Measurements from ENCODE around the gene TNP1.

DNA sequence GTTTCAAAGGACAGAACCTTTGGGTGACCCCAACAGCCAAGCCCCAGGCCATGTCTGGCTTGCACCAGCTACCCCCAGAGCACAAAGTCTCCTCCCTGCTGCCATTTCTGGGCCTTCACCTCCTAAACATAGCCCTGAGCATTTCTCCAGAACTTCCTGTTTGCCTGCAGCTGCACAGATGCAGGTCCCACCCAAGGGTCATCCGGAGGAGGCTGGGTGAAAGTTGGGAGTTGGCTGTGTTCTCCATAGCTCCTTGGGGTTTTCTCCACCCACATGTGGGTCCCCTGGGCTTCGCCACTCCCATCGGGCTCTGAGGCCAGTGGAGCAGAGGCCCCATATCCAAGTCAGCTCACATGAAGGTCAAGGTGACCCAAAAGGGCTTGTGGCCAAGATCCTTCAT lies 4.3 kb downstream of the TNP1 start:
- TF ChIP-seq, protein P1, sequence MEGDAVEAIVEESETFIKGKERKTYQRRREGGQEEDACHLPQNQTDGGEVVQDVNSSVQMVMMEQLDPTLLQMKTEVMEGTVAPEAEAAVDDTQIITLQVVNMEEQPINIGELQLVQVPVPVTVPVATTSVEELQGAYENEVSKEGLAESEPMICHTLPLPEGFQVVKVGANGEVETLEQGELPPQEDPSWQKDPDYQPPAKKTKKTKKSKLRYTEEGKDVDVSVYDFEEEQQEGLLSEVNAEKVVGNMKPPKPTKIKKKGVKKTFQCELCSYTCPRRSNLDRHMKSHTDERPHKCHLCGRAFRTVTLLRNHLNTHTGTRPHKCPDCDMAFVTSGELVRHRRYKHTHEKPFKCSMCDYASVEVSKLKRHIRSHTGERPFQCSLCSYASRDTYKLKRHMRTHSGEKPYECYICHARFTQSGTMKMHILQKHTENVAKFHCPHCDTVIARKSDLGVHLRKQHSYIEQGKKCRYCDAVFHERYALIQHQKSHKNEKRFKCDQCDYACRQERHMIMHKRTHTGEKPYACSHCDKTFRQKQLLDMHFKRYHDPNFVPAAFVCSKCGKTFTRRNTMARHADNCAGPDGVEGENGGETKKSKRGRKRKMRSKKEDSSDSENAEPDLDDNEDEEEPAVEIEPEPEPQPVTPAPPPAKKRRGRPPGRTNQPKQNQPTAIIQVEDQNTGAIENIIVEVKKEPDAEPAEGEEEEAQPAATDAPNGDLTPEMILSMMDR (tag by site-specific recombination; IDR thresholded peaks at IDR 0.05): no peak
- TF ChIP-seq RBAK (tag by site-specific recombination; IDR thresholded peaks at IDR 0.05) (no peak), HOXA7 (CRISPR knock-in tag; IDR thresholded peaks at IDR 0.05; ENCODE audit: borderline replicate concordance) (no peak), ZFP3 (tag by site-specific recombination; IDR thresholded peaks at IDR 0.05; ENCODE audit: low read depth) (no peak), HIC1 (tag by site-specific recombination; IDR thresholded peaks at IDR 0.05) (no peak), REPIN1 (tag by site-specific recombination; IDR thresholded peaks at IDR 0.05; ENCODE audit: low read depth) (no peak)
- TF ChIP-seq, protein P2, sequence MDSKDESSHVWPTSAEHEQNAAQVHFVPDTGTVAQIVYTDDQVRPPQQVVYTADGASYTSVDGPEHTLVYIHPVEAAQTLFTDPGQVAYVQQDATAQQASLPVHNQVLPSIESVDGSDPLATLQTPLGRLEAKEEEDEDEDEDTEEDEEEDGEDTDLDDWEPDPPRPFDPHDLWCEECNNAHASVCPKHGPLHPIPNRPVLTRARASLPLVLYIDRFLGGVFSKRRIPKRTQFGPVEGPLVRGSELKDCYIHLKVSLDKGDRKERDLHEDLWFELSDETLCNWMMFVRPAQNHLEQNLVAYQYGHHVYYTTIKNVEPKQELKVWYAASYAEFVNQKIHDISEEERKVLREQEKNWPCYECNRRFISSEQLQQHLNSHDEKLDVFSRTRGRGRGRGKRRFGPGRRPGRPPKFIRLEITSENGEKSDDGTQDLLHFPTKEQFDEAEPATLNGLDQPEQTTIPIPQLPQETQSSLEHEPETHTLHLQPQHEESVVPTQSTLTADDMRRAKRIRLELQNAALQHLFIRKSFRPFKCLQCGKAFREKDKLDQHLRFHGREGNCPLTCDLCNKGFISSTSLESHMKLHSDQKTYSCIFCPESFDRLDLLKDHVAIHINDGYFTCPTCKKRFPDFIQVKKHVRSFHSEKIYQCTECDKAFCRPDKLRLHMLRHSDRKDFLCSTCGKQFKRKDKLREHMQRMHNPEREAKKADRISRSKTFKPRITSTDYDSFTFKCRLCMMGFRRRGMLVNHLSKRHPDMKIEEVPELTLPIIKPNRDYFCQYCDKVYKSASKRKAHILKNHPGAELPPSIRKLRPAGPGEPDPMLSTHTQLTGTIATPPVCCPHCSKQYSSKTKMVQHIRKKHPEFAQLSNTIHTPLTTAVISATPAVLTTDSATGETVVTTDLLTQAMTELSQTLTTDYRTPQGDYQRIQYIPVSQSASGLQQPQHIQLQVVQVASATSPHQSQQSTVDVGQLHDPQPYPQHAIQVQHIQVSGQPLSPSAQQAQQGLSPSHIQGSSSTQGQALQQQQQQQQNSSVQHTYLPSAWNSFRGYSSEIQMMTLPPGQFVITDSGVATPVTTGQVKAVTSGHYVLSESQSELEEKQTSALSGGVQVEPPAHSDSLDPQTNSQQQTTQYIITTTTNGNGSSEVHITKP (tag by site-specific recombination; IDR thresholded peaks at IDR 0.05): no peak

All from HEK293 (cell line).